HEK293T (cell line): Measurements from ENCODE around the gene WRAP53.
A peak's percentile ranks its signal among the peaks of the same experiment; 100 is the strongest.

Source experiments
- CTCF ChIA-PET: fragments of 350-600 bp; formaldehyde crosslinking; extraction: SDS; loops from one replicate; lab custom pipeline; 2021; ENCODE audit warnings: antibody characterized with exemption, inconsistent platforms; lab: Yijun Ruan, JAX
- POLR2A ChIA-PET: fragments of 350-600 bp; formaldehyde crosslinking; extraction: SDS; loops from one replicate; lab custom pipeline; 2020; ENCODE audit warnings: antibody characterized with exemption, inconsistent platforms; lab: Yijun Ruan, JAX
- DNase-seq: peaks from one replicate; pipeline ENCODE4 v3.0.0; 2012; ENCODE audit warnings: mixed read lengths; ENCODE audit errors: extremely low spot score
- ARNT ChIP-seq: fragments of 450-650 bp; IDR thresholded peaks from 2 replicates; pipeline ENCODE4 v1.6.1; 2017; ENCODE audit warnings: mild to moderate bottlenecking
- BHLHE40 ChIP-seq: fragments of 450-650 bp; IDR thresholded peaks from 2 replicates; pipeline ENCODE4 v1.6.1; 2016; ENCODE audit warnings: mild to moderate bottlenecking, moderate library complexity, borderline replicate concordance
- CTBP1 ChIP-seq: fragments of 450-650 bp; IDR thresholded peaks from 2 replicates; pipeline ENCODE4 v1.6.1; 2016; ENCODE audit warnings: borderline replicate concordance
- ELF4 ChIP-seq: fragments of 450-650 bp; IDR thresholded peaks from 2 replicates; pipeline ENCODE4 v1.6.1; 2017; ENCODE audit warnings: antibody characterized with exemption
- FOXA1 ChIP-seq: fragments of 450-650 bp; IDR thresholded peaks from 2 replicates; pipeline ENCODE4 v1.6.1; 2016; ENCODE audit warnings: mild to moderate bottlenecking
- FOXK2 ChIP-seq: fragments of 450-650 bp; IDR thresholded peaks from 2 replicates; pipeline ENCODE4 v1.6.1; 2016; ENCODE audit warnings: mild to moderate bottlenecking
- FOXM1 ChIP-seq: fragments of 450-650 bp; IDR thresholded peaks from 2 replicates; pipeline ENCODE4 v1.6.1; 2017; ENCODE audit warnings: mild to moderate bottlenecking, borderline replicate concordance
- HDGF ChIP-seq: fragments of 450-650 bp; IDR thresholded peaks from 2 replicates; pipeline ENCODE4 v1.6.1; 2017; ENCODE audit warnings: antibody characterized with exemption, borderline replicate concordance
- L3MBTL2 ChIP-seq: fragments of 450-650 bp; conservative IDR thresholded peaks from 2 replicates; pipeline ENCODE4 v1.6.1; 2016; ENCODE audit warnings: mild to moderate bottlenecking
- LEF1 ChIP-seq: fragments of 450-650 bp; IDR thresholded peaks from 2 replicates; pipeline ENCODE4 v1.6.1; 2017; ENCODE audit warnings: mild to moderate bottlenecking, borderline replicate concordance
- NFRKB ChIP-seq: fragments of 450-650 bp; IDR thresholded peaks from 2 replicates; pipeline ENCODE4 v1.6.1; 2016; ENCODE audit warnings: mild to moderate bottlenecking, moderate library complexity
- PKNOX1 ChIP-seq: fragments of 450-650 bp; IDR thresholded peaks from 2 replicates; pipeline ENCODE4 v1.6.1; 2016
- SP1 ChIP-seq: fragments of 450-650 bp; IDR thresholded peaks from 2 replicates; pipeline ENCODE4 v1.6.1; 2017
- SUZ12 ChIP-seq: fragments of 450-650 bp; IDR thresholded peaks from 2 replicates; pipeline ENCODE4 v1.6.1; 2016; ENCODE audit warnings: mild to moderate bottlenecking
- TARDBP ChIP-seq: fragments of 450-650 bp; IDR thresholded peaks from 2 replicates; pipeline ENCODE4 v1.6.1; 2016
- ZNF384 ChIP-seq: fragments of 450-650 bp; IDR thresholded peaks from 2 replicates; pipeline ENCODE4 v1.6.1; 2016

WRAP53 gene

GRCh38 chr17:7707858-7708750 is 19.8 kb downstream of the WRAP53 start:
- ChIA-PET POLR2A (interaction anchor here (1.2 kb wide), 1 partner anchor 21 kb away, joined by 3 read pairs; the partner anchor contains the start of gene TP53), CTCF (interaction anchor here (0.6 to 1.7 kb wide), 2 partner anchors 8 to 124 kb away, joined by 3 to 9 read pairs; no protein-coding TSS in a partner anchor)
- TF ChIP-seq FOXK2 (no peak), ARNT (no peak), ELF4 (no peak), SUZ12 (no peak), ZNF384 (no peak), PKNOX1 (no peak), CTBP1 (no peak), BHLHE40 (no peak), TARDBP (no peak), FOXA1 (no peak), FOXM1 (no peak), SP1 (no peak), NFRKB (no peak), LEF1 (no peak), HDGF (no peak)
- DNase-seq, result no peak

GRCh38 chr17:7709031-7709430 is 20.8 kb downstream of the WRAP53 start:
- no peak for DNase-seq
- TF ChIP-seq SUZ12 (no peak), PKNOX1 (no peak), LEF1 (no peak), ARNT (no peak), SP1 (no peak), L3MBTL2 (no peak), CTBP1 (no peak), FOXK2 (no peak), TARDBP (no peak), ZNF384 (no peak), FOXM1 (no peak), NFRKB (no peak), FOXA1 (no peak), BHLHE40 (no peak), ELF4 (no peak), HDGF (no peak)
- POLR2A ChIA-PET, result interaction anchor here (1.2 kb wide), 1 partner anchor 22 kb away, joined by 3 read pairs; the partner anchor contains the start of gene TP53
- CTCF ChIA-PET, result no interaction called here

- POLR2A ChIA-PET, result interaction anchor here (3.0 kb wide), 1 partner anchor 23 kb away, joined by 8 read pairs; the partner anchor contains the start of genes TP53 and WRAP53
- no peak for DNase-seq
- CTCF ChIA-PET, result no interaction called here
- no peak for TF ChIP-seq TARDBP
- TF ChIP-seq ELF4, result no peak
- TF ChIP-seq ZNF384, result no peak
- TF ChIP-seq PKNOX1, result no peak
- TF ChIP-seq BHLHE40, result no peak
- no peak for TF ChIP-seq LEF1
Observed at GRCh38 chr17:7710301-7710700, 22.0 kb downstream of the WRAP53 start.

- POLR2A ChIA-PET, result interaction anchor here (3.0 kb wide), 1 partner anchor 24 kb away, joined by 8 read pairs; the partner anchor contains the start of genes TP53 and WRAP53
- DNase-seq, result peak; percentile 53
- TF ChIP-seq L3MBTL2 (no peak), FOXA1 (no peak), HDGF (no peak), LEF1 (no peak), ARNT (no peak), ELF4 (no peak), PKNOX1 (no peak)
- CTCF ChIA-PET, result interaction anchor here (0.7 kb wide), 1 partner anchor 19 kb away, joined by 3 read pairs; no protein-coding TSS in a partner anchor
Observed at GRCh38 chr17:7711051-7711755, 22.9 kb downstream of the WRAP53 start.

GRCh38 chr17:7712111-7712771 is 24.0 kb downstream of the WRAP53 start:
- POLR2A ChIA-PET, result interaction anchor here (3.0 kb wide), 1 partner anchor 25 kb away, joined by 8 read pairs; the partner anchor contains the start of genes TP53 and WRAP53

More at GRCh38 chr17:7712111-7712771, 24.0 kb downstream of the WRAP53 start:
- no peak for DNase-seq
- CTCF ChIA-PET, result no interaction called here
- no peak for TF ChIP-seq BHLHE40
- TF ChIP-seq FOXA1, result no peak
